22Rv1 (cell line): ENCODE results near the gene EFS.
"Not testable (repeated sequence)": the region's sequence is repeated elsewhere in the genome, so short reads cannot be mapped to it uniquely, and the experiment has no call there.

Experiments
- H3K27ac ChIP-seq: fragments of 450-650 bp; 2 replicates; pipeline ENCODE4 v1.5.1; 2017
- ZFX ChIP-seq: fragments of 450-650 bp; IDR thresholded peaks from 2 replicates; pipeline ENCODE4 v1.6.1; 2017; ENCODE audit warnings: antibody characterized with exemption, borderline replicate concordance
- TF ChIP-seq, protein P1 (sequence below): fragments of 450-650 bp; IDR thresholded peaks from 2 replicates; pipeline ENCODE4 v1.5.1; 2017; ENCODE audit warnings: mild to moderate bottlenecking

EFS gene

DNA sequence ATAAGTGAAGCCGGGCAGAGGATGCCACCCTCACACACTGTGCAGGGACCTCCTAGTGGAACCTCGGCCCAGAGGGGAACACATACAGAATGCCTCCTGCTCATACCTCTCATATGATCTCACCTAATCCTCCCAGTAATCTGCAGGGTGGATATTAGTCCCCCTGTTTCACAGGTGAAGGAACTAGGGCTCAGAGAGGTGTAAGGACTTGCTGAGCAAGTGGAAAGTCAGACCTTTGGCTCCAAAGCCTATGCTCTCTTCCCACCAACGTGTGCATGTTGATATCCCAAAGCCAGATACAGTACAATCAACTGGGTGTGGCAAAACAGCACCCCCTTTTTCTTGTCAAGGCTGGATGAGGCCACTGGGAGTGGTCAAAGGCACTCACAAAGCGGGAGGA is 38.9 kb upstream of the EFS start:
- TF ChIP-seq, protein P1, sequence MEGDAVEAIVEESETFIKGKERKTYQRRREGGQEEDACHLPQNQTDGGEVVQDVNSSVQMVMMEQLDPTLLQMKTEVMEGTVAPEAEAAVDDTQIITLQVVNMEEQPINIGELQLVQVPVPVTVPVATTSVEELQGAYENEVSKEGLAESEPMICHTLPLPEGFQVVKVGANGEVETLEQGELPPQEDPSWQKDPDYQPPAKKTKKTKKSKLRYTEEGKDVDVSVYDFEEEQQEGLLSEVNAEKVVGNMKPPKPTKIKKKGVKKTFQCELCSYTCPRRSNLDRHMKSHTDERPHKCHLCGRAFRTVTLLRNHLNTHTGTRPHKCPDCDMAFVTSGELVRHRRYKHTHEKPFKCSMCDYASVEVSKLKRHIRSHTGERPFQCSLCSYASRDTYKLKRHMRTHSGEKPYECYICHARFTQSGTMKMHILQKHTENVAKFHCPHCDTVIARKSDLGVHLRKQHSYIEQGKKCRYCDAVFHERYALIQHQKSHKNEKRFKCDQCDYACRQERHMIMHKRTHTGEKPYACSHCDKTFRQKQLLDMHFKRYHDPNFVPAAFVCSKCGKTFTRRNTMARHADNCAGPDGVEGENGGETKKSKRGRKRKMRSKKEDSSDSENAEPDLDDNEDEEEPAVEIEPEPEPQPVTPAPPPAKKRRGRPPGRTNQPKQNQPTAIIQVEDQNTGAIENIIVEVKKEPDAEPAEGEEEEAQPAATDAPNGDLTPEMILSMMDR = no peak
- TF ChIP-seq ZFX = no peak
- no peak overlapping the region for H3K27ac ChIP-seq

DNA sequence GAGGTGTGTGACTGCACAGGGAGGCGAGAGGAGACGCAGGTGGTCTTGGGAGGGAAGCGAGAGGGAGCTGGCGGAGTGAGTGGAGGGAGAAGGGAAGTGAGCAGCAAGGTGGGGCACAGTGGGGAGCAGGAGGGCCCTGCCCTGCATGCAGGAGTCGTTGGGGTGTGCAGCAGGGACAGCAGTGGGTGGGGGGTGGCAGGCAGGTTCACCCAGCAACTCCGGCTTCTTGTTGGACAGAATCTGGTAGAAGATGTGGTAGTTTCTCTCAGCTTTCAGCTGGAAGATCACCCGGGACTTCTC is 38.1 kb upstream of the EFS start:
- TF ChIP-seq ZFX = no peak
- TF ChIP-seq, protein P1 = no peak
- H3K27ac ChIP-seq = no peak overlapping the region

DNA sequence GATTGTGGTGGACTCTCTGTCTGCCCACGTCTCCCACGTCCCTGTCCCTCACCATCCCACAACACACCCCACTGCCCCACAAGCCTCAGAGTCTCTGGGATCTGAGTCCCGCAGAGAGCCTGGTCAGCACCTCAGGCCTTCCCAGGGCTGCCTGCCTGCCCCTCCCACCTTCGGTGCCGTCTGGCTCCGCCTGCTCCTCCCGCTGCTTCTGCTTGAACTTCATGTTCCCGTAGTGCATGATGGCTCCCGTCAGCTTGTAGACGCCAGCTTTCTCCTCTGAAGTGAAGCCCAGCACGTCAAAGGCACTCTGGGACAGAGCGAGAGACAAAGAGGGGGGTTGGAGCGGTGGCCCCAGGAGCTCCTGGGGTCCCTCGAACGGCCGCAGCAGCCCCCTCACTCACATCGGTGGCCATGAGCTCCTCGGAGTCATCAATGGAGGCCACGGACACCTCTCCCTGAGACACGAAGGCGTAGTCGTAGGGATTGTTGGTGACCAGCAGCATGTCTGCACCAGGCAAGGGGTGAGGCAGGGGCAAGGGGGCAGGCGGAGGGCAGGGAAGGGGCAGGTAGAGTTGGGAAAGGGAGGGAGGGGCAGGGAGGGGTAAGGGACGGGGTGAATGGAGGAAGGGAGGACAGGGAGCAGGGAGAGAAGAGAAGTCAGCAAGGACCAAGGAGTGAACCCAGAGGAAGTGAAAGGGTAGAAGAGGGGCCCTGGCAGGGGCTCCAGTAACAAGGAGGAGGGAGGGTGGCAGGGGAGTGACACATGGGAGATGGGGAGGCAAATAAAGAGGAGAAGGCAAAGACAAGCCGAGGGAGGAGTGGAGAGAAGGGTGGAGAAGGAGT is 37.5 kb upstream of the EFS start:
- no peak overlapping the region for H3K27ac ChIP-seq
- TF ChIP-seq ZFX = no peak
- TF ChIP-seq, protein P1 = no peak

DNA sequence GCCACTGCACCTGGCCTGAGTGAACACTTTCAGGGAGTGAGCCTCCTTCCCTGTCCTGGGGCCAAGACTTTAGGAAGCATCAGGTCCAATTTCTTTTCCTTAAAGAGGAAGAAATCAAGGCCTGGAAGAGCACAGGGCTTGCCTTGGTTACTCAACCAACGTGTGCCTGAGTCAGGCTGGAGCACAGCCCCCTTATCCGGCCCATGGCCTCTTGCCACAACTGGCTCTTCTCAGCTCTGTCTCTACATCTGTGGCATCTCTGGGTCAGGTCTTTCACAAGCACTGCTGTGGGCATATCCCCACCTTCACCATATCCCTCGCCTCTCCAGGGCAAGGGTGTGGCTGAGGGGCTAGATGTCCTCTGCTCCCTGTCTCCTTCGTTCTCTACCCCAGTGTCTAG is 36.3 kb upstream of the EFS start:
- no peak for TF ChIP-seq ZFX
- TF ChIP-seq, protein P1 = no peak
- H3K27ac ChIP-seq = no peak overlapping the region

DNA sequence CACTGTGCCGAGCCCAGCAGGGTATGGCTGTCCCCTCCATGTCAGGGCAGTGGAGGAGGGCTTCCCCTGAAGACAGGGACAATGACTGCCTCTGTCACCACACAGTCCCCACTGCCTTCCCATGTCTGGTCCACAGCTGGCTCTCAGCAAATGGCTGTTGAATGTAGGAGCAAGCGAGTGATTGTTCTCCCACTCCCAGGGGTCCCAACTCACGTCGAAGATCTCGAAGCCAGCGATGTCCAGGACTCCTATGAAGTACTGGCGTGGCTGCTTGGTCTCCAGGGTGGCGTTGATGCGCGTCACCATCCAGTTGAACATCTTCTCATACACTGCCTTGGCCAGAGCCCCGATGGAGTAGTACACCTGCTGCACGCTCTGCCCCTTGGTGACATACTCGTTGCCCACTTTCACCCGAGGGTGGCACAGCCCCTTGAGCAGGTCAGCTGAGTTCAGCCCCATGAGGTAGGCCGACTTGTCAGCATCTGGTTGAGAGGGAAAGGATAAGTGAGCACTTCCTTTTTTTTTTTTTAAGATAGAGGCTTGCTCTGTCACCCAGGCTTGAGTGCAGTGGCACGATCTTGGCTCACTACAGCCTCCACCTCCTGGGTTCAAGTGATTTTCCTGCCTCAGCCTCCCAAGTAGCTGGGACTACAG is 35.7 kb upstream of the EFS start:
- not testable (repeated sequence) for H3K27ac ChIP-seq

DNA sequence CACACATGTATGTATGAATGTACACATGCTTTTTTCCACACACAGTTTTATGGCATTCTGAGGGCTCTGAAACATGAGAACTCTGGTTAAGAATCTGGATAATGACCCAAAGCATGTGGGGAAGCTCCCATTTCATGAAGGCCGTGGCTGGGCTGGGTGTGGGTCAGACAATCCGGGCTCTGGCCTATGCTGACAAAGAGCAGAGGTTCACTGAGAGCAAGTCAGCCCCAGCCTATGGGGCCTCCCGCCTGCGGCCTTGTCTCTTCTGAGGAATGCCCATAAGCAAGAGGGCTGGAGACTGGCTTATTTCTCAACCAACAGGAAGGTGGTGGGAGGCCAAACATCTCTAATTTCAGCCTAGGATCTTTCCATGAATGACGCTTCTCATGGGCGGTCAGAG is 34.6 kb upstream of the EFS start:
- no peak overlapping the region for H3K27ac ChIP-seq
- TF ChIP-seq ZFX = no peak
- TF ChIP-seq, protein P1 = no peak

DNA sequence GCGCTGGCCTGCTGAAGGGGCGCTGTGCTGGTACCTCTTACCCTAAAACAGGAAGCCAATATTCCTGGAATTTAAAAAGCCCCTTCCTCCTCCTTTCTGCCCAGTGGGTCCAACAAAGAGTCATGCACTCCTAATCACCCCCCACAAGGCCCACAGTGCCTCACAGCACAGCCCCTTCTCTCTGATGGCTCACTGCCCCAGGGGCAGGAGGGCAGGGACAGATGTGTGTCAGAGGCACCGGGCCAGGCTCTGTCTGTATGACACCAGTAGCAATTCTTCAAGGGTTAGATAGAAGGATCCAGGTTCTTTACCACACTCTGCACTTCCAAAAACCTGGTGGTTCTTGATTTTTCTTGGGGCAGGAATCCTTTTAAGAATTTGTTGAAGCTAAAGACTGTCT is 34.2 kb upstream of the EFS start:
- no peak for TF ChIP-seq ZFX
- TF ChIP-seq, protein P1 = no peak
- no peak overlapping the region for H3K27ac ChIP-seq
